SK-N-SH treated with all-trans-retinoic acid at 6 μM for 48 hours (cell line): ENCODE data around the gene IQSEC1.

Source experiments
- ATAC-seq: fragments of 200-7000 bp; cut with Tn5 transposase; 3 replicates; pipeline ENCODE4 v1.9.1; 2020; ENCODE audit warnings: mild to moderate bottlenecking, moderate library complexity
- ARNTL ChIP-seq: fragments of 450-650 bp; formaldehyde crosslinking; IDR thresholded peaks from 2 replicates; pipeline ENCODE4 v1.5.0; 2020; ENCODE audit warnings: low read depth, mild to moderate bottlenecking, moderate library complexity, borderline replicate concordance
- BACH2 ChIP-seq: fragments of 250-450 bp; sonication (Bioruptor Pico); IDR thresholded peaks from 2 replicates; pipeline ENCODE4 v1.9.0; 2021; ENCODE audit warnings: mild to moderate bottlenecking, borderline replicate concordance
- CREB5 ChIP-seq: fragments of 250-450 bp; sonication (Bioruptor Pico); IDR thresholded peaks from 2 replicates; pipeline ENCODE4 v1.5.1; 2020; ENCODE audit warnings: low read depth, mild to moderate bottlenecking, moderate library complexity
- CSRNP3 ChIP-seq: fragments of 250-450 bp; sonication (Bioruptor Pico); IDR thresholded peaks from 2 replicates; pipeline ENCODE4 v1.5.1; 2021; ENCODE audit warnings: mild to moderate bottlenecking, moderate library complexity
- ESRRG ChIP-seq: fragments of 250-450 bp; sonication (Bioruptor Pico); IDR thresholded peaks from 2 replicates; pipeline ENCODE4 v1.6.1; 2021; ENCODE audit warnings: mild to moderate bottlenecking
- GLIS3 ChIP-seq: fragments of 250-450 bp; sonication (Bioruptor Pico); IDR thresholded peaks from 2 replicates; pipeline ENCODE4 v1.5.0; 2020; ENCODE audit warnings: mild to moderate bottlenecking, moderate library complexity
- POU6F1 ChIP-seq: fragments of 250-450 bp; sonication (Bioruptor Pico); IDR thresholded peaks from 2 replicates; pipeline ENCODE4 v1.8.0; 2021; ENCODE audit warnings: low read depth, mild to moderate bottlenecking, moderate library complexity, borderline replicate concordance
- RARB ChIP-seq: fragments of 250-450 bp; sonication (Bioruptor Pico); IDR thresholded peaks from 2 replicates; pipeline ENCODE4 v1.8.0; 2021; ENCODE audit warnings: mild to moderate bottlenecking, moderate library complexity
- TOX ChIP-seq: fragments of 250-450 bp; sonication (Bioruptor Pico); IDR thresholded peaks from 2 replicates; pipeline ENCODE4 v1.8.0; 2021; ENCODE audit warnings: mild to moderate bottlenecking, moderate library complexity, borderline replicate concordance
- TSHZ2 ChIP-seq: fragments of 250-450 bp; sonication (Bioruptor Pico); IDR thresholded peaks from 2 replicates; pipeline ENCODE4 v1.5.0; 2020; ENCODE audit warnings: mild to moderate bottlenecking, moderate library complexity
- ZFP3 ChIP-seq: fragments of 250-450 bp; sonication (Bioruptor Pico); IDR thresholded peaks from 2 replicates; pipeline ENCODE4 v1.5.0; 2020; ENCODE audit warnings: mild to moderate bottlenecking, moderate library complexity
- ZNF70 ChIP-seq: fragments of 450-650 bp; formaldehyde crosslinking; IDR thresholded peaks from 2 replicates; pipeline ENCODE4 v1.5.0; 2020; ENCODE audit warnings: mild to moderate bottlenecking, moderate library complexity
- ZNF8 ChIP-seq: fragments of 450-650 bp; formaldehyde crosslinking; IDR thresholded peaks from 2 replicates; pipeline ENCODE4 v1.5.0; 2020; ENCODE audit warnings: mild to moderate bottlenecking, moderate library complexity

IQSEC1 gene

GRCh38 chr3:12953201-12953995, 119.8 kb downstream of the IQSEC1 start:
- ATAC-seq, result no peak
- no peak for TF ChIP-seq BACH2 (CRISPR knock-in tag)
- TF ChIP-seq POU6F1 (CRISPR knock-in tag), result no peak

GRCh38 chr3:12952343-12953200, 120.7 kb downstream of the IQSEC1 start:
- TF ChIP-seq ZNF8 (CRISPR knock-in tag), result no peak
- no peak for TF ChIP-seq CSRNP3 (CRISPR knock-in tag)
- TF ChIP-seq, all 23 proteins: peak for 0
- ATAC-seq, result no peak

- TF ChIP-seq ZNF70 (CRISPR knock-in tag) (peak; percentile 96), TOX (CRISPR knock-in tag) (no peak)
- ATAC-seq, result peak; percentile 48
These were observed 124.1 kb downstream of the IQSEC1 start for GRCh38 chr3:12948891-12949711.

- no peak for TF ChIP-seq ZFP3 (CRISPR knock-in tag)
- no peak for TF ChIP-seq TOX (CRISPR knock-in tag)
- TF ChIP-seq RARB (CRISPR knock-in tag), result no peak
- no peak for TF ChIP-seq GLIS3 (CRISPR knock-in tag)
- no peak for TF ChIP-seq BACH2 (CRISPR knock-in tag)
- TF ChIP-seq TSHZ2, result no peak
- TF ChIP-seq ESRRG (CRISPR knock-in tag), result no peak
- no peak for TF ChIP-seq CREB5 (CRISPR knock-in tag)
- TF ChIP-seq CSRNP3 (CRISPR knock-in tag), result no peak
- no peak for TF ChIP-seq ARNTL (CRISPR knock-in tag)
- ATAC-seq, result peak; percentile 55
These were observed 124.9 kb downstream of the IQSEC1 start for GRCh38 chr3:12948371-12948770.
